Esophagus muscularis mucosa (tissue), 4 donors: ENCODE results near the gene HSPE1. TPM values are rescaled to one million over a fixed set of nuclear protein-coding genes. Genes with fewer than 3 reads are reported as not detected.

Experiments
- DNase-seq: peaks from one replicate; pipeline ENCODE4 v3.0.0-alpha.2; 2017; ENCODE audit errors: extremely low spot score
- H3K27ac ChIP-seq, 4 donors: fragments of 200-600 bp; sonication (generic); replicated peaks in 1 of 4; 1 replicate in 3 of 4; 2 replicates in 1 of 4; pipeline ENCODE4 v1.5.1; 2016 to 2019; ENCODE audit warnings: mild to moderate bottlenecking in 1 of 4
- H3K27me3 ChIP-seq, 4 donors: fragments of 200-600 bp; sonication (generic); one replicate each; pipeline versions ENCODE4 v1.5.1 to v1.6.0; 2016 to 2019
- H3K36me3 ChIP-seq, 4 donors: fragments of 200-600 bp; sonication (generic); one replicate each; pipeline ENCODE4 v1.5.1; 2016 to 2019
- H3K4me1 ChIP-seq, 4 donors: fragments of 200-600 bp; sonication (generic); one replicate each; pipeline ENCODE4 v1.5.1; 2016 to 2019
- H3K4me3 ChIP-seq, 4 donors: fragments of 200-600 bp; sonication (generic); 1 replicate in 2 of 4; 2 replicates in 2 of 4; pipeline ENCODE4 v1.5.1; 2016 to 2019; ENCODE audit warnings: mild to moderate bottlenecking in 4 of 4, moderate library complexity in 1 of 4
- H3K9me3 ChIP-seq, 4 donors: fragments of 200-600 bp; sonication (generic); 1 replicate in 3 of 4; 2 replicates in 1 of 4; pipeline ENCODE4 v1.5.1; 2016 to 2019
- EP300 ChIP-seq: sonication (generic); formaldehyde crosslinking; IDR thresholded peaks from one replicate; pipeline ENCODE4 v1.6.1; 2017; ENCODE audit warnings: antibody characterized with exemption
- POLR2A ChIP-seq: fragments of 450-650 bp; IDR thresholded peaks from one replicate; pipeline ENCODE4 v1.6.1; 2017; ENCODE audit warnings: antibody characterized with exemption, moderate library complexity, mild to moderate bottlenecking, low read depth
- POLR2AphosphoS5 ChIP-seq, 2 donors: sonication (generic); formaldehyde crosslinking; IDR thresholded peaks; one replicate each; pipeline ENCODE4 v1.6.1; 2017; ENCODE audit warnings: antibody characterized with exemption in 2 of 2
- WGBS: methylation state at CpG from one replicate; pipeline ENCODE4 v1.1.5; 2018; 5-methylcytosine and 5-hydroxymethylcytosine counted together
- intact Hi-C: fragments of 100-400 bp; cut with DNase I; formaldehyde crosslinking; loops from one replicate; pipeline ENCODE4 v1.15.1; 2023
- total RNA-seq, 4 donors: library from RNA; depleted of rRNA; stranded (reverse); fragments of >200 nt; gene quantifications; one replicate each; pipeline versions ENCODE4 v1.1.0 to v1.2.1, GENCODE V29; 2016
- TF ChIP-seq, protein P1 (sequence below), 3 experiments: fragments of 200-600 bp in 2 of 3; fragments of 450-650 bp in 1 of 3; sonication (generic) in 2 of 3; IDR thresholded peaks; one replicate each; pipeline ENCODE4 v1.5.1; 2017 to 2019; ENCODE audit warnings: antibody characterized with exemption in 3 of 3, mild to moderate bottlenecking in 2 of 3, moderate library complexity in 1 of 3

HSPE1 gene
- total RNA-seq, 4 donors from 2014 or later: 46.7 to 93.4 (median 65.2) TPM

DNA sequence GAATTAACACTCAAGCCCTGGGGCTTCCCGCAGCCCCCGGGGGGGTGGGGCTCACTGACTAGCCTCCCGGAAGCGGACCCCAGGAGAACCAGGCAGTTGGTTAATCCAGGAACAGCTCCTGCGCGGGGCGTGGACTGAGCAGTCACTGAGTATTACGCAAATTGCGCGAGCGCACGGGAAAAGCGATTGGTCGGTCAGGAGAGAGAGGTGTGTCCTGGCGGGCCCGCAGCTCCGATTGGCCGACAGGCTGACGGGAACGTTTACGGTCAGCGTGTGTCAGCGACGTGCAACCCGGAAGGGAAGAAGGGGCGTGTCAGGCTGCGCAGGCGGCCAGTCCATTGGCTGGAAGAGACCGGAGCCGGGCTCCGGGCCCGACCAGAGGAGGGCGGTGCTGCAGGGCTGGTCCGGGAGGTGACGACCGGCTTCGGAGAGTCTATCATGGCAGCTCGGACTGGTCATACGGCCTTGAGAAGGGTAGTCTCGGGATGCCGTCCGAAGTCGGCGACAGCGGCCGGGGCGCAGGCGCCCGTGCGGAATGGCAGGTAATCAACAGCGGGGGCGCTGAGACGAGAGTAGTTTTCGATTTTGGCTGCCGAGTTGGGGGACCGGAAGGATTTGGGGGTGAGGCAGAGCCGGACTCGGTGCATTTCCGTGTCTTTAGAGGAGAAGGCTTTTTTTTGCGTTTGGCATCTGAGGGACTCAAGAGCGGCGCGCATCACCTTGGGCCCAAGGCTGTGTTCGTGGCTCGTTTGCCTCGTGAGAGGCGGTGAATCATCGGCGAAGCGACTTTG is 46.9 kb upstream of the HSPE1 start, which contains the start of gene COQ10B:
COQ10B (plus strand) TSS at position 430 of the 791 bp plus-strand sequence; CDS start at position 439, 9 bp downstream.
- H3K27me3 ChIP-seq: no peaks in the 10 kb centered on the region
- peaks cover 17 to 44% (median 34%) of the 10 kb centered on the region in 4 donors for H3K4me1 ChIP-seq
- DNase-seq: peak; percentile 100
- TF ChIP-seq POLR2AphosphoS5 (IDR thresholded peaks at IDR 0.05) (peak; percentile 97 to 99), EP300 (peak; percentile 73), POLR2A (peak; percentile 83)
- TF ChIP-seq, protein P1, sequence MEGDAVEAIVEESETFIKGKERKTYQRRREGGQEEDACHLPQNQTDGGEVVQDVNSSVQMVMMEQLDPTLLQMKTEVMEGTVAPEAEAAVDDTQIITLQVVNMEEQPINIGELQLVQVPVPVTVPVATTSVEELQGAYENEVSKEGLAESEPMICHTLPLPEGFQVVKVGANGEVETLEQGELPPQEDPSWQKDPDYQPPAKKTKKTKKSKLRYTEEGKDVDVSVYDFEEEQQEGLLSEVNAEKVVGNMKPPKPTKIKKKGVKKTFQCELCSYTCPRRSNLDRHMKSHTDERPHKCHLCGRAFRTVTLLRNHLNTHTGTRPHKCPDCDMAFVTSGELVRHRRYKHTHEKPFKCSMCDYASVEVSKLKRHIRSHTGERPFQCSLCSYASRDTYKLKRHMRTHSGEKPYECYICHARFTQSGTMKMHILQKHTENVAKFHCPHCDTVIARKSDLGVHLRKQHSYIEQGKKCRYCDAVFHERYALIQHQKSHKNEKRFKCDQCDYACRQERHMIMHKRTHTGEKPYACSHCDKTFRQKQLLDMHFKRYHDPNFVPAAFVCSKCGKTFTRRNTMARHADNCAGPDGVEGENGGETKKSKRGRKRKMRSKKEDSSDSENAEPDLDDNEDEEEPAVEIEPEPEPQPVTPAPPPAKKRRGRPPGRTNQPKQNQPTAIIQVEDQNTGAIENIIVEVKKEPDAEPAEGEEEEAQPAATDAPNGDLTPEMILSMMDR (IDR thresholded peaks at IDR 0.05): peak; percentile 26 to 38 (median 32)
- WGBS: 0% methylated on average over 21 of the region's 70 CpGs
- no peaks in the 10 kb centered on the region for H3K36me3 ChIP-seq
- H3K27ac ChIP-seq: peak within 1 kb of the TSS; percentile 97 to 100 (median 100)
- no peaks in the 10 kb centered on the region for H3K9me3 ChIP-seq
- intact Hi-C loops: loop anchor here (10.0 kb wide), 1 partner anchor 251 kb away; the partner anchor contains the start of gene MARS2
- peak within 1 kb of the TSS; percentile 75 to 87 (median 80) for H3K4me3 ChIP-seq

DNA sequence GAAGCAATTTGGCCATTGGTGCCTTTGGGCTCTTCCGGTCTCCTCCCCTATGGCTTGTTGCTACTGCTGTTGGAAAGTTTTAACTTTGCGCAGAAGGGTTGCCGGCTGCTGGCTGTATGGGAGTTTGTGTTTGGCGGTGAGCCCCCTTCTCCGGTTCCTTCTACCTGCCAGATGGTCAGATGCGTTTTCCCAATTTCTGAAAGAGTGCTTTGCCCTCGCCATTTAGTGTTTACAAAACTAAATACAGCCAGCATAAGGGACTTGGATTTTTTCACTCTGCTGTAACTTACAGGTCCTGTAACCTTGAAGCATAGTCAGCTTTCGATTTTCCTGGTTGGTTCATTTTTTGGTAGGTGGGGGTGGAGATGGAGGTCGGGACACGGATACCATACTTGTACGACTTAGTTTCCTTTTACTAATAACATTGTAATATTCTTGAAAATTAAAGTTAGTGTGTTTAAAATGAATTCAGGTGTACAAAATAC is 46.2 kb upstream of the HSPE1 start:
- no peaks in the 10 kb centered on the region for H3K9me3 ChIP-seq
- H3K4me3 ChIP-seq: peak overlapping the region; percentile 75 to 87 (median 80)
- no peaks in the 10 kb centered on the region for H3K36me3 ChIP-seq
- intact Hi-C loops: loop anchor here (2.0 to 10.0 kb wide), 2 partner anchors 43 to 251 kb away; partner anchors contain the start of gene MARS2
- DNase-seq: peak; percentile 94
- no peaks in the 10 kb centered on the region for H3K27me3 ChIP-seq
- peaks cover 17 to 50% (median 40%) of the 10 kb centered on the region in 4 donors for H3K4me1 ChIP-seq
- WGBS: under 1% methylated on average over 7 of the region's 11 CpGs
- TF ChIP-seq POLR2AphosphoS5 (IDR thresholded peaks at IDR 0.05) (peak in 1 of 2 donors; percentile 80), EP300 (no peak), POLR2A (peak; percentile 11)
- TF ChIP-seq, protein P1 (IDR thresholded peaks at IDR 0.05): no peak
- H3K27ac ChIP-seq: peak overlapping the region; percentile 97 to 100 (median 100)

DNA sequence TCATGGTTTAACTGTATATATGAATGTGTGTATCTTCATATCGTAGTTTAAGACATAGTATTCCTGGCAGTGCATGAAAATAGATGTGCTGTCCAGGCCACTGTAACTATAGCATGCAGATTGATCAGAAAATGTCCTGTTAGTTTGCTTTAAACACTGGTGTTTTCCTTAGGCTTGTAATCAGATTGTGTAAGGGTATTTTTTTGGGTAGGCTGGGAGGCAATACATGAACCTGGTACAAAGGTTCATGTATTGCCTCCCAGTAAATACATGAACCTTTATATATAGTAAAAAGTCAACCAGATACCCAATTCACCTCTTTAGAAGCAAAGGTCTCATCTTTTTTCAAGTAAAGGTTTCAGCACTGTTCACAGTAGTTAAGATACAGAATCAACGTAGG is 45.3 kb upstream of the HSPE1 start:
- no peak for TF ChIP-seq EP300
- no peak for TF ChIP-seq POLR2A
- no peak for TF ChIP-seq POLR2AphosphoS5 (IDR thresholded peaks at IDR 0.05)
- TF ChIP-seq, protein P1 (IDR thresholded peaks at IDR 0.05): no peak
- peak overlapping the region; percentile 75 to 87 (median 80) for H3K4me3 ChIP-seq
- H3K27me3 ChIP-seq: no peaks in the 10 kb centered on the region
- peak overlapping the region in 2 of 4 donors; percentile 99 to 100 for H3K27ac ChIP-seq
- H3K9me3 ChIP-seq: no peaks in the 10 kb centered on the region
- H3K36me3 ChIP-seq: peaks cover 0 to 3% (median under 1%) of the 10 kb centered on the region in 4 donors
- 83% methylated on average over 2 of the region's 2 CpGs for WGBS
- DNase-seq: no peak
- intact Hi-C loops: loop anchor here (2.0 to 10.0 kb wide), 2 partner anchors 42 to 250 kb away; partner anchors contain the start of gene MARS2
- H3K4me1 ChIP-seq: peaks cover 22 to 58% (median 45%) of the 10 kb centered on the region in 4 donors

DNA sequence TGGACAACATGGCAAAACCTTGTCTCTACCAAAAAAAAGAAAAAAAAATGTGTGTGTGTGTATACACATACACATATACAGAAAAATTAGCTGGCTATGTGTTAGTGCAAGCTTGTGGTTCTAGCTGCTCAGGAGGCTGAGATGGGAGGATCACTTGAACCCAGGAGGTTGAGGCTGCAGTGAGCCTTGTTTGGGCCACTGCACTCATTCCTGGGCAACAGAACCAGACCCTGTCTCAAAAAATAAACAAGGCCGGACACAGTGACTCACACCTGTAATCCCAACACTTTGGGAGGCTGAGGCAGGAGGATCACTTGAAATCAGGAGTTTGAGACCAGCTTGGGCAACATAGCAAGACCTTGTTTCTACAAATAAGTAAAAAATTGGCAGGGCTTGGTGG is 44.8 kb upstream of the HSPE1 start:
- Histone ChIP-seq H3K27me3 (no peaks in the 10 kb centered on the region), H3K4me3 (no peak overlapping the region), H3K27ac (no peak overlapping the region), H3K9me3 (no peaks in the 10 kb centered on the region), H3K36me3 (peaks cover 5 to 8% (median 6%) of the 10 kb centered on the region in 4 donors), H3K4me1 (peaks cover 23 to 58% (median 46%) of the 10 kb centered on the region in 4 donors)
- WGBS: 100% methylated on average over 1 of the region's 1 CpG
- TF ChIP-seq, protein P1 (IDR thresholded peaks at IDR 0.05): no peak
- TF ChIP-seq EP300 (no peak), POLR2AphosphoS5 (IDR thresholded peaks at IDR 0.05) (no peak)
- no peak for DNase-seq
- intact Hi-C loops: loop anchor here (2.0 to 10.0 kb wide), 2 partner anchors 41 to 249 kb away; partner anchors contain the start of gene MARS2
